Stomach (tissue), 9 donors: ENCODE measurements around the gene LMAN1. TPM values are rescaled to one million over a fixed set of nuclear protein-coding genes. Genes with fewer than 3 reads are reported as not detected.

Experiments used
- DNase-seq, 2 donors: peaks; one replicate each; pipeline versions ENCODE4 v3.0.0 to v3.0.0-alpha.2; 2013 to 2019
- H3K27ac ChIP-seq, 5 donors: fragments of 200-600 bp in 4 of 5; sonication (generic) in 4 of 5; one replicate each; pipeline ENCODE4 v1.5.1; 2013 to 2019; ENCODE audit warnings: mild to moderate bottlenecking in 1 of 5, moderate library complexity in 1 of 5
- H3K27me3 ChIP-seq, 3 donors: fragments of 200-600 bp; sonication (generic); one replicate each; pipeline ENCODE4 v1.5.1; 2017 to 2019; ENCODE audit warnings: mixed run types in 1 of 3
- H3K36me3 ChIP-seq, 4 donors: fragments of 200-600 bp; sonication (generic); 1 replicate in 3 of 4; 2 replicates in 1 of 4; pipeline ENCODE4 v1.5.1; 2016 to 2019
- H3K4me1 ChIP-seq, 4 donors: fragments of 200-600 bp; sonication (generic); one replicate each; pipeline ENCODE4 v1.5.1; 2016 to 2019
- H3K4me3 ChIP-seq, 4 donors: fragments of 200-600 bp; sonication (generic) in 3 of 4; one replicate each; pipeline ENCODE4 v1.5.1; 2016 to 2019; ENCODE audit warnings: mild to moderate bottlenecking in 1 of 4
- H3K9me3 ChIP-seq, 4 donors: fragments of 200-600 bp; sonication (generic); one replicate each; pipeline ENCODE4 v1.5.1; 2016 to 2019
- CTCF ChIP-seq, 7 experiments: fragments of 450-650 bp in 4 of 7; fragments of 200-600 bp in 3 of 7; sonication (generic) in 3 of 7; IDR thresholded peaks; one replicate each; pipeline ENCODE4 v1.5.1; 2016 to 2019; ENCODE audit warnings: antibody characterized with exemption in 7 of 7, control low read depth in 2 of 7, mild to moderate bottlenecking in 1 of 7
- EP300 ChIP-seq: sonication (generic); formaldehyde crosslinking; IDR thresholded peaks from one replicate; pipeline ENCODE4 v1.6.1; 2017; ENCODE audit warnings: antibody characterized with exemption
- POLR2A ChIP-seq, 4 donors: fragments of 450-650 bp; IDR thresholded peaks; one replicate each; pipeline ENCODE4 v1.6.1; 2016; ENCODE audit warnings: antibody characterized with exemption in 4 of 4, control low read depth in 2 of 4, mild to moderate bottlenecking in 1 of 4, moderate library complexity in 1 of 4
- POLR2AphosphoS5 ChIP-seq, 3 donors: sonication (generic); formaldehyde crosslinking; IDR thresholded peaks; one replicate each; pipeline ENCODE4 v1.6.1; 2016; ENCODE audit warnings: antibody characterized with exemption in 3 of 3
- WGBS, 5 donors: extraction: QIAGEN DNeasy Blood & Tissue Kit in 3 of 5; methylation state at CpG; one replicate each; pipeline versions ENCODE4 v1.1.5 to v1.1.7; 2013 to 2018; 5-methylcytosine and 5-hydroxymethylcytosine counted together
- intact Hi-C: fragments of 100-400 bp; cut with DNase I; formaldehyde crosslinking; loops from one replicate; pipeline ENCODE4 v1.15.1; 2023; ENCODE audit warnings: low total_unique reads
- polyA plus RNA-seq, 3 donors: library from polyadenylated mRNA; stranded (reverse); fragments of 200-250 nt; gene quantifications; one replicate each; pipeline ENCODE4 v1.2.3, GENCODE V29; 2013
- total RNA-seq, 5 donors: library from RNA; depleted of rRNA; stranded (reverse); fragments of >200 nt; gene quantifications; one replicate each; pipeline versions ENCODE4 v1.1.0 to v1.2.3, GENCODE V29; 2014 to 2016
- donor health status: healthy with polysubstance abuse.
- donor health status: Bipolar disorder and iron deficiency.
- donor health status: healthy.

Gene LMAN1
- total and polyA plus RNA-seq, 8 donors = 9.9 to 258 (median 26.6) TPM

GRCh38 chr18:59306640-59307039 lies 52.4 kb downstream of the LMAN1 start:
- intact Hi-C loops = loop anchor here (5.0 kb wide), 1 partner anchor 96 kb away; no protein-coding TSS in a partner anchor
- TF ChIP-seq POLR2A (IDR thresholded peaks at IDR 0.05) = no peak
- TF ChIP-seq POLR2AphosphoS5 (IDR thresholded peaks at IDR 0.05) = no peak
- TF ChIP-seq EP300 = no peak
- no peak for TF ChIP-seq CTCF (IDR thresholded peaks at IDR 0.05)

GRCh38 chr18:59305295-59305694 lies 53.8 kb downstream of the LMAN1 start:
- H3K27me3 ChIP-seq = peaks cover 0 to 62% (median 22%) of the 10 kb centered on the region in 3 donors
- 67 to 82% (median 75%) methylated on average over 4 of the region's 4 CpGs for WGBS, 5 donors
- no peak overlapping the region for H3K27ac ChIP-seq
- H3K4me3 ChIP-seq = no peak overlapping the region
- intact Hi-C loops = loop anchor here (5.0 kb wide), 1 partner anchor 97 kb away; no protein-coding TSS in a partner anchor
- TF ChIP-seq POLR2AphosphoS5 (IDR thresholded peaks at IDR 0.05) (no peak), POLR2A (IDR thresholded peaks at IDR 0.05) (no peak), EP300 (no peak), CTCF (IDR thresholded peaks at IDR 0.05) (no peak)
- H3K9me3 ChIP-seq = no peaks in the 10 kb centered on the region
- peaks cover 0 to 12% (median 10%) of the 10 kb centered on the region in 4 donors for H3K4me1 ChIP-seq
- H3K36me3 ChIP-seq = no peaks in the 10 kb centered on the region
- DNase-seq = no peak

More at GRCh38 chr18:59306640-59307039, 52.4 kb downstream of the LMAN1 start:
- peaks cover 0 to 12% (median 10%) of the 10 kb centered on the region in 4 donors for H3K4me1 ChIP-seq
- no peak for DNase-seq
- H3K9me3 ChIP-seq = no peaks in the 10 kb centered on the region
- WGBS, 5 donors = 82 to 85% (median 83%) methylated on average over 6 of the region's 6 CpGs
- H3K36me3 ChIP-seq = no peaks in the 10 kb centered on the region
- H3K27ac ChIP-seq = no peak overlapping the region
- H3K27me3 ChIP-seq = peaks cover 0 to 72% (median 22%) of the 10 kb centered on the region in 3 donors
- H3K4me3 ChIP-seq = no peak overlapping the region

- no peaks in the 10 kb centered on the region for H3K9me3 ChIP-seq
- H3K27ac ChIP-seq = no peak overlapping the region
- WGBS, 5 donors = 78 to 88% (median 85%) methylated on average over 9 of the region's 9 CpGs
- peaks cover 0 to 58% (median 15%) of the 10 kb centered on the region in 3 donors for H3K27me3 ChIP-seq
- DNase-seq = no peak
- intact Hi-C loops = no loop called here
- peaks cover 0 to 9% (median 7%) of the 10 kb centered on the region in 4 donors for H3K4me1 ChIP-seq
- H3K4me3 ChIP-seq = no peak overlapping the region
- TF ChIP-seq POLR2A (IDR thresholded peaks at IDR 0.05) = no peak
- TF ChIP-seq EP300 = no peak
- TF ChIP-seq CTCF (IDR thresholded peaks at IDR 0.05) = no peak
- TF ChIP-seq POLR2AphosphoS5 (IDR thresholded peaks at IDR 0.05) = no peak
- H3K36me3 ChIP-seq = no peaks in the 10 kb centered on the region
Observed at GRCh38 chr18:59303656-59304195, 55.3 kb downstream of the LMAN1 start.

- Histone ChIP-seq H3K4me3 (no peak overlapping the region), H3K9me3 (no peaks in the 10 kb centered on the region), H3K27ac (no peak overlapping the region), H3K4me1 (peaks cover 0 to 2% (median under 1%) of the 10 kb centered on the region in 4 donors), H3K36me3 (no peaks in the 10 kb centered on the region), H3K27me3 (peaks cover 0 to 50% (median 13%) of the 10 kb centered on the region in 3 donors)
- 81 to 94% (median 83%) methylated on average over 2 of the region's 2 CpGs for WGBS, 5 donors
- intact Hi-C loops = no loop called here
- TF ChIP-seq CTCF (IDR thresholded peaks at IDR 0.05) (no peak), POLR2A (IDR thresholded peaks at IDR 0.05) (no peak), POLR2AphosphoS5 (IDR thresholded peaks at IDR 0.05) (no peak), EP300 (no peak)
- DNase-seq = no peak
Observed at GRCh38 chr18:59303006-59303405, 56.1 kb downstream of the LMAN1 start.
